HepG2 (cell line): ENCODE measurements around the gene SLC1A5. TPM values are rescaled to one million over a fixed set of nuclear protein-coding genes. Genes with fewer than 3 reads are reported as not detected.

Source experiments
- HNRNPLL ChIP-seq: fragments of 200-400 bp; formaldehyde crosslinking; IDR thresholded peaks from 2 replicates; pipeline ENCODE4 v1.6.1; 2017; ENCODE audit warnings: mild to moderate bottlenecking, low read depth, low read length; ENCODE audit not compliant: poor library complexity, severe bottlenecking
- MTERF4 ChIP-seq: sonication (generic); formaldehyde crosslinking; IDR thresholded peaks from 2 replicates; pipeline ENCODE4 v1.8.0; 2023; ENCODE audit warnings: mild to moderate bottlenecking, missing genetic modification reagents
- PPARG ChIP-seq: conservative IDR thresholded peaks from 2 replicates; pipeline ENCODE4 v1.6.1; 2016; ENCODE audit warnings: missing biosample characterization, missing genetic modification reagents
- RXRA ChIP-seq: sonication (generic); formaldehyde crosslinking; IDR thresholded peaks from 2 replicates; pipeline ENCODE4 v1.5.1; 2020; ENCODE audit warnings: missing genetic modification reagents
- SP5 ChIP-seq: IDR thresholded peaks from 2 replicates; pipeline ENCODE4 v1.6.1; 2016; ENCODE audit warnings: low read depth, borderline replicate concordance
- ZBED4 ChIP-seq: sonication (generic); formaldehyde crosslinking; IDR thresholded peaks from 2 replicates; pipeline ENCODE4 v1.4.0; 2020; ENCODE audit warnings: missing genetic modification reagents, borderline replicate concordance
- ZFYVE20 ChIP-seq: sonication (generic); formaldehyde crosslinking; IDR thresholded peaks from 2 replicates; pipeline ENCODE4 v1.8.0; 2023; ENCODE audit warnings: low read depth, mild to moderate bottlenecking, moderate library complexity, missing genetic modification reagents, borderline replicate concordance
- ZHX2 ChIP-seq, 2 experiments: sonication (generic) in 1 of 2; formaldehyde crosslinking in 1 of 2; IDR thresholded peaks; 2 replicates each; pipeline versions ENCODE4 v1.6.1 to v1.9.0; 2014 to 2022; ENCODE audit warnings: antibody characterized with exemption in 1 of 2, borderline replicate concordance in 1 of 2, inconsistent platforms in 1 of 2, low read depth in 1 of 2, missing genetic modification reagents in 1 of 2
- ZNF143 ChIP-seq: sonication (generic); formaldehyde crosslinking; IDR thresholded peaks from 2 replicates; pipeline ENCODE4 v1.4.0; 2020; ENCODE audit warnings: missing genetic modification reagents
- ZNF451 ChIP-seq: sonication (generic); formaldehyde crosslinking; IDR thresholded peaks from 2 replicates; pipeline ENCODE4 v1.5.0; 2020; ENCODE audit warnings: mild to moderate bottlenecking, missing genetic modification reagents
- ZNF562 ChIP-seq: sonication (generic); formaldehyde crosslinking; IDR thresholded peaks from 2 replicates; pipeline ENCODE4 v1.8.0; 2022; ENCODE audit warnings: missing genetic modification reagents, borderline replicate concordance
- polyA plus RNA-seq, 8 experiments: library from polyadenylated mRNA; depleted of rRNA in 3 of 8; stranded (reverse) in 7 of 8; unstranded in 1 of 8; fragments of >200 nt; fragmentation: Illumina TruSeq in 4 of 8; extraction: Trizol in 4 of 8; gene quantifications; 2 replicates each; pipeline versions ENCODE4 v1.2.1 to v1.2.3, GENCODE V29; 2011 to 2016; ENCODE audit warnings: low read depth in 4 of 8, missing spikeins in 1 of 8, mixed read lengths in 1 of 8; ENCODE audit not compliant: insufficient read depth in 1 of 8
- total RNA-seq, 5 experiments: library from RNA; depleted of rRNA; stranded (reverse); fragments of >200 nt; fragmentation: Illumina TruSeq; extraction: Trizol; gene quantifications; 2 replicates each; pipeline ENCODE4 v1.2.3, GENCODE V29; 2016; ENCODE audit warnings: low read depth in 1 of 5

Gene SLC1A5
- total and polyA plus RNA-seq, 2 of the 13 experiments (the other 11 are each of a cell fraction or from before 2014, with no cell fraction given): 120 to 159 TPM

- TF ChIP-seq ZBED4 (no peak), HNRNPLL (peak; percentile 90), ZNF562 (CRISPR knock-in tag) (no peak), ZHX2 (IDR thresholded peaks at IDR 0.05; ENCODE audit: low read depth) (no peak), ZHX2 (CRISPR knock-in tag; IDR thresholded peaks at IDR 0.05; ENCODE audit: borderline replicate concordance) (no peak), MTERF4 (CRISPR knock-in tag) (peak; percentile 74; the same call in 1 of the 2 replicates), ZNF451 (CRISPR knock-in tag) (no peak; the same call in 1 of the 2 replicates), RXRA (peak; percentile 38; the same call in 1 of the 2 replicates), ZFYVE20 (no peak), SP5 (no peak), PPARG (CRISPR knock-in tag) (no peak), ZNF143 (CRISPR knock-in tag) (no peak)
Measured at GRCh38 chr19:46787331-46788261, 798 bp downstream of the SLC1A5 start (continued).
